GM19240 (cell line): ENCODE measurements around the gene AOPEP.

Source experiments
- DNase-seq: peaks from one replicate; pipeline ENCODE4 v3.0.0; 2011; ENCODE audit warnings: low spot score; ENCODE audit not compliant: insufficient read length

Gene AOPEP

DNA sequence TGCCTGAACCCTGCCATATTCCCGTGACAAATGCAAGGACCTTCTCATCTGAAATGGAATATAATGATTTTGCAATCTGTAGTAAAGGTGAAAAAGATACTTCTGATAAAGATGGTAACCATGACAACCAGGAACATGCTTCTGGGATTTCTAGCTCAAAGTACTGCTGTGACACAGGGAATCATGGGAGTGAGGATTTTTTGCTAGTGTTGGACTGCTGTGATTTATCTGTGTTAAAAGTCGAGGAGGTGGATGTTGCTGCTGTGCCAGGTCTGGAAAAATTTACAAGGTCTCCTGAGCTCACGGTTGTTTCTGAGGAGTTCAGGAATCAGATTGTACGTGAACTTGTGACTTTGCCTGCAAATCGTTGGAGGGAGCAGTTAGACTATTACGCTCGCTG, 33.5 kb downstream of the AOPEP start:
- no peak for DNase-seq

DNA sequence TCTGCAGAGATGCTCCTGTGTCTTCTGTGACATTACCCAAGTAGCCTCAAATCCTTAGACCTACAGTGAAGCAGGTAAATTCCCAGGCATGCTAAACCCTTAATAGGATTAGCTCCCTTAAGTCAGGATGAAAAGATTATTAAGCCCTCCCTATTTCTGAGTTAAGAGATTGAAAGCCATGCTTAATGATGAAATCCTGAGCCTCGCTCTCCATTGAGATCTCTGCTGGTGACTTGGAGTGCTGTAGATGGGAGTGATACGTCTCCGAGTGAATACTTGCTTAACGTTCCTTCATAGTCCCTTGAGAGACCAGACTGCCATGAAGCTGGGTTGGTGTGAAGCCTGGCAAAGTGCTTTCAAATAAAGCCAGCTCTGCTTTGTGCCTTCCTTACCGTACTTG, 34.2 kb downstream of the AOPEP start:
- DNase-seq, result no peak

- no peak for DNase-seq
Measured at GRCh38 chr9:94761481-94761880, 35.0 kb downstream of the AOPEP start.

- DNase-seq, result no peak
Measured at GRCh38 chr9:94767331-94768072, 41.0 kb downstream of the AOPEP start.

DNA sequence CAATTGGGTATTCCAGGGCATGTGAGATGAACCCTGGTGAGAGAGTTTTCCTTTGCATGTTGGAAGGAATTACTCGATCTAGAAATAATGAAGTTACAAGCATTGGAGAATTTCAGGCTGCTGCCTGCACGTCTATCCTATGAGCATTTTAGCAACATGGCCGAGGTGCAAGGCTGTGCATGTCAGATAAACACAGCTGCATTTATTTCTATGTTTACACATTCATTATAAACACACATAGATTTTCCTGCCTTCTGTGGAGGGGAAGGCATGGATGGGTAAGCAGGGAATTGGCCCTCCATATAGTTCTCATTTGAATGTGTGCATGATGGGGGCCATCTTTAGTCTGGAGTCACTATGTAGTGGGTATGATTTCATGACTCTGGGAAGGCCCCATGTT, 42.3 kb downstream of the AOPEP start:
- no peak for DNase-seq

DNA sequence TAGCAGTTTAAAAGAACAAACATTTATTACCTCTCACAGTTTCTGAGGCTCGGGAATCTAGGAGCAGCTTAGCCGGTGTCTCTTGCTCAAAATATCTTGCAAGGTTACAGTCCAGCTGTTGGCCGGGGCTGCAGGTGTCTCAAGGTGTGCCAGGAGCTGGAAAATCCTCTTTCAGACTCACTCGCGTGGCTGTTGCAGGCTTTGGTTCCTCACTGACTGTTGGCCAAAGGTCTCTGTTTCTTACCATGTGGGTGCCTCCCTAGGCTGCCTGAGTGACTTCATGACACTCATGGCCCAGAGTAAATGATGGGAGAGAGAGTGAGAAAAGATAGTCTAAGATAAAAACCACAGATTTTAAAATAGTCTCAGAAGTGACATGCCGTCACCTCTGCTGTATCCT, 43.8 kb downstream of the AOPEP start:
- no peak for DNase-seq

DNA sequence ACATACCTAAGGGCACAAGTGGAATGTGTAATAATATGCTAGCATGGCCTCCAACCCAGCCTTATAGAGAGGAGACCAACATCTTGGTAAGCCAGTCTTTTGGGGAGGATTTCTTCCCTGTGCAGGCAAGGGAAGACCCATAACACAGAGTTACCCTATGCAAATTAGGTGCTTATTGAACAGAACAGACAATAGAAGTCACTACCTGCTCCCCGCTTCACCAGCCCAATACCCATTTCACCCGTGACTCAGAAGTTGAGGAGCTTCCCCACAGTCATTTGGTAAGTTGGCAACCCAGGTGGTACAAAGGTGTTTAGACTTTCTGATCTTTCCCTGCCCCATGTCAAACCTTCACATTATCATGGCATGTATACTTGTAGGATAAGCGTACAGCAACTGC, 44.6 kb downstream of the AOPEP start:
- no peak for DNase-seq

GRCh38 chr9:94772144-94772543, 45.6 kb downstream of the AOPEP start:
- DNase-seq, result no peak

DNA sequence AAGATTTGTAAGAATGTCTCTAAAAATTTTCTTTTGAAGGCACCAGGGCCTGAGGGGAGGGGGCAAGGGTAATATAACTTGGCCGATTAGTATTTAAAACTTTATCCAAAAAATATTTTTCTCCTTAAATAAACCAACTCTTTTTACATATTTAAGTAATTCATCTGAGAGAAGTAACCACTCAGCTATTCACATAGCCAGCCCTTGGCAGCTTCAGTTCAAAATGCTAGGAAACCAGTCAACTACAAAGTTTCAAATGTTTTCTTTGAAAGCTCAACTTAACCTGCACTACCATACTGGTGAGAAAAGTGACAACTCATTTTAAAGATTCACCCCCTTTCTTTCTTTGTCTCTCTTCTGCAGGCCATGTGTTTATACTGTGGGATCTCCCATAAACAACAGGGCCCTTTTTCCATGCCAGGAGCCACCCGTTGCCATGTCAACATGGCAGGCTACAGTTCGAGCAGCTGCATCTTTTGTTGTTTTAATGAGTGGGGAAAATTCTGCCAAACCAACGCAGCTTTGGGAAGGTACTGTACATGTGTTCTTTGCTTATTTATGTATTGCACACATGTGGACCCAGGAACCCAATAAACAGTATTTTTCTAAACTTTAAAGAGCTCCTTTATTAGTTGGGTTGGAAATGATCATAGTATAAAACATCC, 46.3 kb downstream of the AOPEP start:
- no peak for DNase-seq

DNA sequence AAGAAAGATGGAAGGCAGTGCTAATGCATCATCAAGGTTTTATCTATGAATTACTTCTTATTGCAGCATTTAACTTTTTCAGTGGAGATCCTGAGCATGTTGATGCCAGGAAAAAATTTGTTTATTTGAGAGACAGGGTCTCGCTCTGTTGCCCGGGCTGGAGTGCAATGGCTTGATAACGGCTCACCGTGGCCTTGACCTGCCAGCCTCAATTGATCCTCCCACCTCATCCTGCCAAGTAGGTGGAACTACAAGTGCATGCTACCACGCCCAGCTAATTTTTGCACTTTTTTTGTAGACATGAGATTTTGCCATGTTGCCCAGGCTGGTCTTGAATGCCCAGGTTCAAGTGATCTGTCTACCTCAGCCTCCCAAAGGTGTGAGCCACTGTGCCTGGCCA, 47.2 kb downstream of the AOPEP start:
- no peak for DNase-seq

DNA sequence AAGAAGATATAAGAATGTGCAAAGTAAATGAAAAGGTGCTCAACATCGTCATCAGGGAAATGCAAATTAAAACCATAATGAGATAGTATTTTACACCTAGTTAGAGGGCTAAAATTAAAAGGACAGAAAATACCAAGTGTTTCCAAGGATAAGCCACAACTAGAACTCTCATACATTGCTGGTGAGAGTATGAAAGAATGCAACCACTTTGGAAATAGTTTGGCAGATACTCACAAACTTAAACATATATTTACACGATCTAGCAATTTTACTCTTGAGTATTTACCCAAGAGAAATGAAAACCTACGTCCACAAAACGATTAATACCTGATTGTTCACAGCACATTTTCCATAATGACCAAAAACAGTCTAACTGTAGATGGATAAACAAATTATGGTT, 51.5 kb downstream of the AOPEP start:
- DNase-seq, result no peak

DNA sequence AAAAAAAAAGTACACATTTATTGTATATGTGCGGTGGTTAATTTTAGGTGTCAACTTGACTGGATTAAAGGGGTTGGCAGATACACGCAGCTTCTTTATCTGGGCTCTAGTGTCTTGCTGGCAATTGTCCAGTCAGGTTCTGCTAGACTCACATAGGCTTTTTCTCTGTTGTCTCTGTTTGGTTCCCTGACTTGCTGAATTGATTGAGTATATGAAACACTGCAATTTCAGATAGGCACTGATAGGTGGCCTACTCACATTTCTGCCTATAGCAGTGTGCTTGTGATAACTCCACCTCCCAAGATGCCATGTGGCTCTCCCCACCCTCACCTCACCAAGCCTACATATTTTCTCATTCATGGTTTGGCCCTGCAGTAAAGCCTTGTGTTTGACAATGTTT, 52.5 kb downstream of the AOPEP start:
- no peak for DNase-seq

- no peak for DNase-seq
Measured at GRCh38 chr9:94779693-94780290, 53.3 kb downstream of the AOPEP start.

GRCh38 chr9:94780516-94780950, 54.0 kb downstream of the AOPEP start:
- no peak for DNase-seq

- no peak for DNase-seq
Measured at GRCh38 chr9:94782355-94783101, 56.0 kb downstream of the AOPEP start.

GRCh38 chr9:94783102-94783682, 56.7 kb downstream of the AOPEP start:
- no peak for DNase-seq

DNA sequence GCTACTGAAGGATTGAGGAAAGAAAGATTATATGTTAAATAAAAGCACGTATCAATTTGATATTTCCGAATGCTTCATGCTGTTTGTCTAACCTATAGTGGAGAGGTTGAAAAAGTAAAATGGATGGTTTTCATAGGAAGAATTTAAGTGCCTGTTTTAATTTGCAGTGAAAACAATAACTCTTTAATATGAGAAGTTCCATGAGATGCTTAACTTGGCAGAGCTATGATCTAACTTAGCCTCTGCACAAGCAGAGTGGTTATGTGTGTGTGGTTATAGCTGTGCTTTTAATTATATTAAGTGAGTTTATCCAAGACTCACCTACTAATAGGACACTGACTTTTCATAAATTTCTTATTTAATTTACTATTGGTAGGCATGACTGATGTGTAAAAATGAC, 57.4 kb downstream of the AOPEP start:
- DNase-seq, result no peak

DNA sequence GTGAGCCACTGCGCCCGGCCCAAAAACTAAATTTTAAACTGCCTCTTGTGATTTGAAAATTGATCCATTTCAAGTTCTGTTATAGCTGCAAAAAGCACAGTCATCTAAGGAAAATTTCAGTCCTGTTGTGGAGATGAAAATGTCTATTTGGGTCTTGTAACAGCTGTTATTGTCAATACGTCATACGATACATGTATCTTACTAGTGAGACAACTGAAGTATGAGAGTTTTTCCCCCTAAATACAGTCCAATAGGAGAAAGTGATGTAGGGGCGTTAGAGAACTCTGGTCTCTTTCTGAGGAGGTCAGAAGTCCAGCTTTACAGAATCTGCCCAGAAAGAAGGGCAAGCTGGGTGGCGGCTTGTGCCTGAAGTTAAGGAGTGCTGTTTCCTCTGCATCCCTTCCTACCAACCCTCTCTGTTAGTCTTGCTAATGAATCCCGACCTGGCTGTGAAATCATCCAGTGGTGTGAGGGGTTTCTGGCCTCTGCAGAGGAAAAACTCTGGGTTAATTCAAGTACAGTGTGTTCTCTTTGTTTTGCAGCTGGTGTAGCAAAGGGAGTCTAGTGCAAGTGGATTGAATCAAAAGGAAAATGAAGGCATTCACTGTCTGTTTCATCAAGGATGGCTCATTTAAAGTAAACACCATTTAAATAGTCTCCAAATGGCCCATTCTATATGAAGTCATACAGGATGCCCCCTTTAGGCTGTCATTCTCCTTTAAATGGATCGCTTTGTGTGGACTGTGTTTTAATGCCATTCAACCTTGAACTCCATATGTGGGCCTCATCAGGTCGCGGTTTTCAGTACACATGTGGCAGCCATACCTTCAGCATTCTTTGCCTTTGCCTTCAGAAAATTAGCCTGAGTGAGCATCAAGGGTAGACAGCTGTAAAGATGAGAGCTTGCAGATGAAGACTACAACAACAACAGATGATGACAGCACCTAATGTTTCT, 59.0 kb downstream of the AOPEP start:
- no peak for DNase-seq

GRCh38 chr9:94786586-94786985, 60.1 kb downstream of the AOPEP start:
- DNase-seq, result no peak

GRCh38 chr9:94787266-94787665, 60.8 kb downstream of the AOPEP start:
- DNase-seq, result no peak
